GM19324 (cell line): ENCODE data around the gene MGAT5.

Experiments used
- ATAC-seq: cut with Tn5 transposase; IDR thresholded peaks from one replicate; pipeline ENCODE4 v1.9.1; 2021; ENCODE audit warnings: mild to moderate bottlenecking, moderate library complexity; ENCODE audit not compliant: unreplicated experiment, low FRiP score

MGAT5 gene

DNA sequence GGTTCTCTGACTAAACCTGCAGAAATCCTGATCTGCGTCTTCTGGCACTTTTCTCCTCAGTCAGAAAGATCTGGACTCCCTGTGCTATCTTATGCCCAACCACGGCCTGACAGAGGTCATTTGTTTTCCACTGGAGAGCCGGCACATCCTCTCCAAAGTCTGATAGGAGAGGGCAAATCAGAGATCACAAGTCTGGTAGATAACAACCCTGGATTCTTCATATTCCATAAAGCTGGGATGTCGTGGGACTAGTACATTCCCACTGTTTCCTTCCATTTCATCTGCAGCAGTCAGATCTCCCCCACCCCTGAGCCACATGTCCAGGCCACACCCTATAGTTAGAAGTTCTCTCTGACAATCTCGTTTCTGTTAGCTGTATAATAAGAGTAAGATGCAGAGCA lies 157.0 kb downstream of the MGAT5 start:
- no peak for ATAC-seq

DNA sequence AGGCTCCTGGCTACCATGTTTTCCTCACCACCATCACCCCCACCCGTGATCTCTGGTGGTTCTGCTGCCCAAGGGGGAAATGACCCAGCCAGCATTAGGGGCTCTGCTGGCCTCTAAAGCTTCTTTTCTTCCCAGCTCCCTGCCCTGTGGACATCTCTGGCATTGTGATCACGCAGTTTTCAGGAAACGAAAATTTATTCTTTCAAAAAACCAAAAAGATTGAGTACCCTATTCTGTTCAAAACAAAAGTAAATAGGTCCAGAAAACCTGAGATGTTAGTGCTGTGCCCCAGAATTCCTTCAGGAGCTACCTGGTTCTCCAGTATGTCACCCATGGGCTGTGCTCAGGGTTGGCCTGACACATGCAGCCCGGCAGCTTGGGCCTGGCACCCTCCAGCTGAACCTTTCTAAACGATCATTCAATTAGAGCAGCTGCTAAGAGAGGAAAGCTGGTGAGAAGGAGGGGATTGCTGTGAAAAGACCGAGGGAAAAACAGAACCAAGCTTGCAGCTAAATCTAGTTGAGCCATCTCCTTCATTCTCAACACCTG lies 157.5 kb downstream of the MGAT5 start:
- ATAC-seq, result peak; percentile 28

DNA sequence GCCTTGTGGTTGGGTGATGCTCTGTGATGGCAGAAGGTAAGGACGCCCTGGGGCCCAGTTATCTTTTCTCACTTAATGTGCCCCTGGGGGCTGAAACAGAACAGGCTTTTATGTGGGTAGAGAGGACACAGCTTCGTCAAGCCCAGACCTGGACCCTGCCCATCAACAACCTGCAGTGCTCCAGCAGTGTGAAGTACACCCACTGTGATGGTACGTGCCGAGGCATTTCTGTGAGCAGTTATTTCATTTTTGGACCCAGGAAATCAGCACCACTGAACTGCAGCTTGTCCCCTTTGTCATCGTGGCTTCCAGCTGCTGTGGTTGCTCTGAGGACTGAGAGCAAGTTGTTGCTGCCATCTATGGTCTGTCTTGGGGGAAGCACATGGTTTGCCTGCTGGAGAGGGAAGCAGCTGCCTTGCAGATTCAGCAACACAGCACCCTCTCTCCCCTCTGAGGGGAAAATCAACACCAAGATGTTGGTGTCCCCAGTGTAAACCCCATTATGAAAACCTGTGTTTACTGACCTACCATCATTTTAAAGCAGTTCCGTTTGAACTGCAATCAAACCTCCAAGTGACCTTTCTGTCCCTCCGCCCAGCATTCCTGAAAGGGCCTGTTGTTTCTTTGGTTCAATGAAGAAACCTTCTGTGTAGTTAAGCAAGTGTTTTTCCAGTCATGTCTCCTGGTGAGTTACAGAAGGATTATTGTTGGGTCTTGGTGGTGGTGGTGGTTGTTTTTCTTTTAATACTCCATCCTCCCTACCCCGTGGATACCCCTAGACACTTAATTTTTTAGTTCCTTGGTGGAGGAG lies 158.2 kb downstream of the MGAT5 start:
- ATAC-seq, result peak; percentile 95

DNA sequence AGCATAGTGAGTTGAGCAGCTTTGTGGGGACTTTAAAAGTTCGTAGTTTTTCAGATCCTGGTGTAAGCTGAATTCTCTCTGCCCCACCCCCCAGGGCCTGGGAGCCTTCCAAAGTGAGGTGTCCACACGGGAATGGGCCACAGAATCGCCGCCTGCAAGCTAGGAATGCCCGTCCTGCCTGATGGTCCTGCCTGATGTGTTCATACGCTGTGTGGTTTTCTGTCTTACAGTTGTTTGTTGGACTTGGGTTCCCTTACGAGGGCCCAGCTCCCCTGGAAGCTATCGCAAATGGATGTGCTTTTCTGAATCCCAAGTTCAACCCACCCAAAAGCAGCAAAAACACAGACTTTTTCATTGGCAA lies 158.7 kb downstream of the MGAT5 start:
- no peak for ATAC-seq

DNA sequence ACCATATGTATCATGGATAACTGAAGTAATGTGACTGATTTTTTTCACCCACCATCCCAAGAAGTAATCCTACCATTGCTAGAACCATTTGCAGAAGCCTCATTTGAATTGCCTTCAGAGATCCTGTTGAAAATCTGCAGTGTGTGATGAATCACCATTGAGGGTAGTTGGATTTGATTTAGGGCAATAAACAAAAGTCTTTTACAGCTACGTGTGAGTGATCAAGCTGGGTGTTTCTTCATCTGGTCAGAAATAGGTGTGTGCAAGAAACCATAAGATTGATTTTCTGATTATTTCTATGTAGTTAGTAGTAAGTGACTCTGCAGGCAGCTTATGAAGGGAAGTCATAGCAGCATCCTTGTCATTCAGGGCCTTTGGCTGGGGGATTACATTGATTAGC lies 159.6 kb downstream of the MGAT5 start:
- ATAC-seq, result no peak

GRCh38 chr2:134413912-134414311 lies 160.0 kb downstream of the MGAT5 start:
- no peak for ATAC-seq

- no peak for ATAC-seq
Observed at GRCh38 chr2:134416018-134416417, 162.1 kb downstream of the MGAT5 start.

DNA sequence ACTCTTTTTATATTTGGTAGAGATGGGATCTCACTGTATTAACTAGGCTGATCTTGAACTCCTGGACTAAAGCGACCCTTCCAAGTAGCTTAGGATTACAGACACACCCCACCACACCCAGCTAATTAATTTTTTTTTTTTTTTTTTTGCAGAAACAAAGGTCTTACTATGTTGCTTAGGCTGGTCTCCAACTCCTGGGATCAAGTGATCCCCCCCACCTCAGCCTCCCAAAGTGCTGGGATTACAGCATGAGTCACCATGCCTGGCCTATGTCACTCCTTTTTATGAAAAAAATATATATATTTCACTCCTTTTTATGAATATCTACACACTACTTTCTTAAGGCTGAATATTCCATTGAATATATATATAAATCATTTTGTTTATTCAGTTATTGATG lies 162.8 kb downstream of the MGAT5 start:
- ATAC-seq, result no peak

- no peak for ATAC-seq
Observed at GRCh38 chr2:134417968-134418582, 164.2 kb downstream of the MGAT5 start.

DNA sequence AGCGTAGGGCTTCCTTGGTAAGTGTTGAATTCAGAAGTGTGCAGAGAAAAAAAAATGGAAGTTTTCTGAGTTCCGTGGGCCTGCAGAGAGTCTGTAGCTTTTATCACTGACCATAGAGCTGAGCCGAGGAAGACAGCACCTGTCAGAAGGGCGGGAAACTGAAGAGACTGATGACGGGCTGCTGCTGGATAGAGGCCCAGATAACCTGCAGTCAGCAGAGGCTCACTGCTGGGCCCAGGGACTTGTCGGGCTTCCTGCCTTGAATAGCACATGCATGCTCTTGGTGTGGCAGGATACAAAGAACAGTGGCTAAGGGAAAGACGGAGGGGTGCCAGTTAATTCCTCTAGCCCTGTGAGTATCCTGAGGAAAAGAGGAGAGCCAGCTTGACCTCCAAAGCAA lies 166.4 kb downstream of the MGAT5 start:
- no peak for ATAC-seq

GRCh38 chr2:134420920-134421319 lies 167.0 kb downstream of the MGAT5 start:
- no peak for ATAC-seq

DNA sequence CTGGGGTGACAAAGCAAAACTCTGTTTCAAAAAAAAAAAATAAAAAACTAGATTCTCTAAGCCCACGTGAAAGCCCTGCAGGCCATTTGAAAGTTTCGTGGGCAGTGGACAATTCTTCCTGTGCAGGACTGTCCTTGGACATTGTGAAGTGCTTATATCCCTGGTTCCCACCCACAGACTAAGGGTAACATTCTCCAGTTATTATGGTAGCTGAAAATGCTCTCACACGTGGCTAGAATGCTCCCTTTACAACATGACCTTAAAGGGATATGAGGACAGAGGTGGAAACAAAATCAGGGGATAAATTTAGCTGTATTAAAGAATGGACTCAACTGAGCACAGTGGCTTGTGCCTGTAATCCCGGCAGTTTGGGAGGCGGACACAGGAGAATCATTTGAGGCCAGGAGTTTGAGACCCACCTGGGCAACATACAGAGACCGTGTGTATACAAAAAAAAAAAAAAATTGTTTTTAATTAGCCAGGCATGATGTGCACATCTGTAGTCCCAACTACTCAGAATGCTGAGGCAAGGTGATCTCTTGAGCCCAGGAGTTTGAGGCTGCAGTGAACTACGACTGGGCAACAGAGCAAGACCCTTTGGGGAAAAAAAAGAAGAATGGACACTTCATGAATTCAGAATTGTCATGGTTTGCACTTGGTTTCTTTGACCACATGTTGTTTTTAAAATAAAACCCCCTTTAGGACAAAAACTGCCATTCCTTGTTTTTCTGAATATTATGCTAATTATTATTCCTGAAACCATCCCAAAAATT lies 167.9 kb downstream of the MGAT5 start:
- ATAC-seq, result no peak

DNA sequence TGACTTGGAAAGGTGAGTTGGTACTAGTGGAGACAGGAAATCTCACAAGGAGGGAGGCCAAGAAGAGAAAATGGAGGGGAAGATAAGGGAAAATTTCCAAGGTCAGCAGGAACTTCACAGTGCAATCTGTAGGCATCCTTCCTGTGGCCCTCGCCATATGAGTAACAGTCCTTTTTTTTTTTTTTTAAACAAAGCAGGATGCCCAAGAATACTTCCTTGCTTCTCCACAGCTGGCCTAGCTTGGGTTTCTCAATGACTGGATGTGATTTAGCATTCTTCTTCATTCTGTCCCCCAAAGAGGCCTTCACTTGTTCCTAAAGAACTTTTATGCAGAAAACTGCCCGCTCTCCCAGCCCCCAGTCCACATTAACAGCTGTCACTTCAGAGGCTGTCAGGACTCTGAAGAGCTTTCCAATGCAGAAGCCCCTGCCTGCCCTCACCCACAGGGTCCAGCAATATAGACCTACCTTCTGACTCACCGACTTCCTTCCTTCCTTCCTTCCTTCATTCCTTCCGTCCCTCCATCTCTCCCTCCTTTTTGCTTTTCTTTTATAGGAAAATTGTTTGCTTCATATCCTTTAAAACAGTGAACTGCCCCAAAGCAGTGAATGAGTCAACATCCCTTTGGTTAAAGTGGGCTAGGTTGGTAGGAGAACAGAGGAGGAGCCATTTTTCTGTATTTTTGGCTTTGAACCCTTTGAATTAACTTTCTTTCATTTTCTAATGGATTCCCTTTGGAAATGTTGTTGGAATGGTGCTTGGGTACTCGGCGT lies 172.0 kb downstream of the MGAT5 start:
- no peak for ATAC-seq

DNA sequence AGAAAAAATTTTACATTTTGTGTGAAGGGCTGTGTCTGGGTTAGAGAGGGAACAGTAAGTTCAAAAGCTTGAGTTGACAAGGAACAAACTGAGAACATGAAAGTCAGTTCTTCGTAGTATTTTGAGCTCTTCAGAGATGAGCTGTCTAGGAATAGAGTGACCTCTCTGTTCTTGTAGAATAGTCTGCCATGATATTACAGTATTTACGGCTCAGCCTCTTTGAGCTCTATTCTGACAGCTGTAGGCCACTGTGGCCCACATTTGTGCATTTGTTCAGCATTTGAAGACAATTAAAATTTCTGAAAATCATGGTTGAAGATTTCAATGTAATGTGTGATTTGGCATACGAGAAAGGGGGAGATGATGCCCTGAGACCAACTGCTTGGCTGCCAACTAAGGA lies 172.8 kb downstream of the MGAT5 start:
- no peak for ATAC-seq

DNA sequence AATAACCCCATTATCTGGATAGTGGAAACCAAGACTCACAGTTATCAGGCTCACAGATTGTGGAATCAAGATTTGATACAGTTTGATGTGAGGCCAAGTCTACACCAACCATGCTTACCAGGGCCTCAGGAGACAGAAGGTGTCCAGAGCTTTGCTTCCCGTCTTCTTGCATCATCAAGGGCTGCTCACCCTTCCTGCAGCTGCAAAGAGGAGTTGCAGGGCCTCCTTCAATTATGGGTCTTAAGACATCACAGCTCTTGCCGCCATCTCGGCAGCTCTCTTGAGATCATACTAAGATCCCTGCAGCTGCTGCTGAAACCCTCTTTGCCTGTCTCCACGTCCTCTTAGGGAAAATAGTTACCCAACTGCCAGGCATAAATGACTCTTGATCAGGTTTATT lies 176.0 kb downstream of the MGAT5 start:
- ATAC-seq, result no peak

DNA sequence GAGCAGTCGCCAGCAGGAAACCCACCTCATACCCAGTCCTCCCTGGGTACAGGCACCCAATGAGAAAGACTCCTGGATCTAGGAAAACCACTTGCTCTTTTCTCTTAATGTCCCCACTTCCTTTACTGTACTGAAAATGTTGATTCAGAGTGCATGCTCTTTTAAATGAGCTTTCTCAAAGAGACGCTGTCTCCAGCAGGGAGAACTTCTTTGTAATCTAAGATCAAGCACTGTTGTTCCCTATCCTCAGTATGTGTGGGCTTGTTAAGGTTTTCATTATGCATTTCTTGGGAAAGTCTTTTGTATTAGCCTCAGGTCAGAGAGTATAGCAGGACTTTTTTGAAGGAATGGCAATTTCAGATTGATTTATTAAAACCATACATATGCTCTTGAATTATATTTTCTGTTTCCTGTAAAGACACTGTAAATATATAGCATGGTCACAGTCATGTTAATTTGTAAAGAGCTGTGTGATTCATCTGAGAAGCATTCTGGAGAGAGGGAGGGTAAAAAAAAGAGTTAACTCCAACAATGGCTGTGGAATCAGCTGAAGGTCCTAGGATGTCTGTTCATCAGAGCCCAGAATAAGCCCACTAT lies 178.1 kb downstream of the MGAT5 start:
- no peak for ATAC-seq

DNA sequence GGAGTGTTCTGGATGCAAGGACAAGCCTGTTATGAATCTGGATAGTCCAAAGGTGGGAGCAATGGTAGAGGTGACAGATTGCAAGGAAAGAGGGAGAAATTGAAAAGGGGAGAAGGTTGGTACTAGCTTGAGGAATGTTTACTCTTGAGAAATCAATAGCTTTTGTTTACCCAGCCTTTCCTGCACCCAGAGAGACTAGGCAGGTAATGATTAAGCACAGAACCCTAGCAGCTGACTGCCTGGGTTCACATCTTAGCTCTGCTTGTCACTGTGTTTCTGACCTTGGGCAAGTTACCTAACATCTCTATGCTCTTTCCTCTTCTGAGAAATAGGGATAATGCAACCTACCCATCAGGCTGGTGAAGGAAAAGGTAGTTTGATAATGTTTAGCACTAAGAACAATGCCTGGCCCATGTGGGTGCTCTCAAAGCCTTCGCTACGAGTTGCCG lies 178.6 kb downstream of the MGAT5 start:
- ATAC-seq, result no peak

- no peak for ATAC-seq
Observed at GRCh38 chr2:134433469-134433868, 179.6 kb downstream of the MGAT5 start.

GRCh38 chr2:134433979-134434378 lies 180.1 kb downstream of the MGAT5 start:
- ATAC-seq, result no peak

- no peak for ATAC-seq
Observed at GRCh38 chr2:134435505-134435904, 181.6 kb downstream of the MGAT5 start.
